IPS-18c (cell line): ENCODE measurements around the gene PCYT1A.
"Not testable (repeated sequence)": the region's sequence is repeated elsewhere in the genome, so short reads cannot be mapped to it uniquely, and the experiment has no call there.

ENCODE experiments used
- H3K4me3 ChIP-seq: 2 replicates; pipeline ENCODE4 v1.7.0; 2013; ENCODE audit warnings: low read depth, mild to moderate bottlenecking, low read length, moderate library complexity; ENCODE audit not compliant: insufficient read depth
- H3K9me3 ChIP-seq: one replicate; pipeline ENCODE4 v1.6.1; 2013; ENCODE audit warnings: mild to moderate bottlenecking, low read length, moderate library complexity; ENCODE audit not compliant: control insufficient read depth, insufficient read depth

Gene PCYT1A

DNA sequence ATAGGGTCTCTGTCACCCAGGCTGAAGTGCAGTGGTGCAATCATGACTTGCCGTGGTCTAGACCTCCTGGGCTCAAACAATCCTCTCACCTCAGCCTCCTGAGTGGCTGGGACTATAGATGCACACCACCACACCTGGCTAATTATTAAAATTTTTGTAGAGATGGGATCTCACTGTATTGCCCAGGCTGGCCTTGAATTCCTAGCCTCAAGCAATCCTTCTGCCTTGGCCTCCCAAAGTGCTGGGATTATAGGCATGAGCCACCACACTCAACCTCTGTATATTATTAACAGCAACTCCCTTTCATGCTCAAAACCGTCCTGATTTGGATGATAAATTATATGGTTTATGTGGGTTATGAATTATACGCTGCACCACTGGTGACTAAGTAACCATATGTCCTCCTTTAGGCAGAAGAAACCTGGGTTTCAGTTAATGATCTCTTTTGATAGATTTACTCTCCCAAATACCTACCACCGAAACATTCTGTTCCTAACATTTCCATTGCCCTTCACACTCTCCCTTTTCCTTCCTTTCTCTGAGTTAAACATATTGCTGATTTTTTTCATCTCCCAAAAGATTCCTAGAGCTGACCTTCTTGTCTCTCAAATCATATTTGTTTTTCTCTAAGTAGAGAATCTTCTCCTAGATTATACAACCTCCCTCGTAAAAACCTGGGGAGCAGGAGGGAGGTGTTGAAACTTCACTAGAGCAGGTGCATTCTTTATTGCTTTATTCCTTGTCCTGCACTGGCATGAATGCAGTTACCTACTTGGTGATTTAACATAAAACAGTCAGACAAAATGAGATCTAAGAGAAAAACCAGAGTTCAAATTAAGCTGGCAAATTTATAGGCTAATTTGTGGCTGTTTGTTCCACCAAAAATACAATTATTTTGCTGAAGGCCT is 32.9 kb downstream of the PCYT1A start:
- no peaks in the 10 kb centered on the region for H3K9me3 ChIP-seq
- no peak overlapping the region for H3K4me3 ChIP-seq

DNA sequence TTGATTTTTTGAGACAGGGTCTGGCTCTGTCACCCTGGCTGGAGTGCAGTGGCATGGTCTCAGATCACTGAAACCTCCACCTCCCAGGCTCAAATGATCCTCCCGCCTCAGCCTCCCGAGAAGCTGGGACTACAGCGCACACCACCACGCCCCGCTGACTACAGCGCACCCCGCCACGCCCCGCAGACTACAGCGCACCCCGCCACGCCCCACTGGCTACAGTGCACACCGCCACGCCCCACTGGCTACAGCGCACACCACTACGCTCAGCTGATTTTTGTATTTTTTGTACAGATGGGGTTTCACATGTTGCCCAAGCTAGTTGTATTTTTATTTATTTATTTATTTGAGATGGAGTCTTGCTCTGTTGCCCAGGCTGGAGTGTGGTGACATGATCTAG is 35.6 kb downstream of the PCYT1A start:
- Histone ChIP-seq H3K4me3 (no peak overlapping the region), H3K9me3 (no peaks in the 10 kb centered on the region)

DNA sequence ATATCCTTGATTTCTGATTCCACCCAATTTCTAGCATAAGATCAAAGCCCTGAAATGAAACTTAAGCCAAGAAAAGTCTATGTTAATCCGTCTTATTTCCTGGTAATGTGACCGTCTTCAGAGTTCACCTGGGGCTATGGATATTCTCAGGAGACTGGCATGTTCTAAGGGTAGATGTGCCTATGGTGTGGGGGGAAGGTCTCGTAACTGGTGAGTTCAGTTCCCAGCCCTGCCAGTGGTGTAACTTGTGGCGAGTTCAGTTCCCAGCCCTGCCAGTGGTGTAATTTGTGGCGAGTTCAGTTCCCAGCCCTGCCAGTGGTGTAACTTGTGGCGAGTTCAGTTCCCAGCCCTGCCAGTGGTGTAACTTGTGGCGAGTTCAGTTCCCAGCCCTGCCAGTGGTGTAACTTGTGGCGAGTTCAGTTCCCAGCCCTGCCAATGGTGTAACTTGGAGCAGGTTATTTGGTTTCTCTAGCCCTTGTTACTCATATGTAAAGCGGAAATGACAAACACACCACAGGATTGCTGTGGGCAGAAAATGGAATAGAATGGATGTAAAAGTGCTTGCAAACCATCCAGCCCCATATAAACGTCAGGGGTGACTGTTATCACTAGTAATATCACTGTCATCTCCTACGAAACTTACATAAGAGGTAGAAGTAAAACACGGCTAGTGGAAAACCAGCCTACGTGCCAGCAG is 40.8 kb downstream of the PCYT1A start:
- H3K4me3 ChIP-seq = no peak overlapping the region
- no peaks in the 10 kb centered on the region for H3K9me3 ChIP-seq

DNA sequence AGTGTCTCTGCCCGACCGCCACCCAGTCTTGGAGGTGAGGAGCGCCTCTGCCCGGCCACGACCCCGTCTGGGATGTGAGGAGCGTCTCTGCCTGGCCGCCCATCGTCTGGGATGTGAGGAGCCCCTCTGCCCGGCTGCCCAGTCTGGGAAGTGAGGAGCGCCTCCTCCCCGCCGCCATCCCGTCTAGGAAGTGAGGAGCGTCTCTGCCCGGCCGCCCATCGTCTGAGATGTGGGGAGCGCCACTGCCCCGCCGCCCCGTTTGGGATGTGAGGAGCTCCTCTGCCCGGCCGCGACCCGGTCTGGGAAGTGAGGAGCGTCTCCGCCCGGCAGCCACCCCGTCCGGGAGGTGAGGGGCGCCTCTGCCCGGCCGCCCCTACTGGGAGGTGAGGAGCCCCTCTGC is 43.4 kb downstream of the PCYT1A start:
- not testable (repeated sequence) for H3K4me3 ChIP-seq, H3K9me3 ChIP-seq

DNA sequence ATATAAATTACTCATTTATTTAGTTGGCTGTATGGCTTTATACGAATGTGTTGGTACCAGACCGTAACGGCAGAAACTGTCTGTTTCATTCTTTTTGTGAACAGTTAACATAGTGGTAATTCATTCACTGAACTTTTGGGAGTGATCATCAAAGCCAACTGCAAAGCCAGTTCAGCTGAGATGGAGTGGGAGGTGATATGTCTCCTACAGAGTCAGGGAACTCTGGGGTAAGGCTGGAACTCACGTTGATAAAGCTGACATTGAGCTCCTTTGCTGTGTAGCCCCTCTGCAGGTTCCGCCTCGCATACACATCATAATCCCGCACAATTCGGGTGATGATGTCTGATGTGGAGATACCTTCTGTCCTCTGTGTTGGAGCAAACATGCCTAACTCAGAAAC is 45.8 kb downstream of the PCYT1A start:
- no peak overlapping the region for H3K4me3 ChIP-seq
- H3K9me3 ChIP-seq = no peaks in the 10 kb centered on the region

GRCh38 chr3:196240424-196240823 is 47.1 kb downstream of the PCYT1A start:
- Histone ChIP-seq H3K4me3 (no peak overlapping the region), H3K9me3 (no peaks in the 10 kb centered on the region)

DNA sequence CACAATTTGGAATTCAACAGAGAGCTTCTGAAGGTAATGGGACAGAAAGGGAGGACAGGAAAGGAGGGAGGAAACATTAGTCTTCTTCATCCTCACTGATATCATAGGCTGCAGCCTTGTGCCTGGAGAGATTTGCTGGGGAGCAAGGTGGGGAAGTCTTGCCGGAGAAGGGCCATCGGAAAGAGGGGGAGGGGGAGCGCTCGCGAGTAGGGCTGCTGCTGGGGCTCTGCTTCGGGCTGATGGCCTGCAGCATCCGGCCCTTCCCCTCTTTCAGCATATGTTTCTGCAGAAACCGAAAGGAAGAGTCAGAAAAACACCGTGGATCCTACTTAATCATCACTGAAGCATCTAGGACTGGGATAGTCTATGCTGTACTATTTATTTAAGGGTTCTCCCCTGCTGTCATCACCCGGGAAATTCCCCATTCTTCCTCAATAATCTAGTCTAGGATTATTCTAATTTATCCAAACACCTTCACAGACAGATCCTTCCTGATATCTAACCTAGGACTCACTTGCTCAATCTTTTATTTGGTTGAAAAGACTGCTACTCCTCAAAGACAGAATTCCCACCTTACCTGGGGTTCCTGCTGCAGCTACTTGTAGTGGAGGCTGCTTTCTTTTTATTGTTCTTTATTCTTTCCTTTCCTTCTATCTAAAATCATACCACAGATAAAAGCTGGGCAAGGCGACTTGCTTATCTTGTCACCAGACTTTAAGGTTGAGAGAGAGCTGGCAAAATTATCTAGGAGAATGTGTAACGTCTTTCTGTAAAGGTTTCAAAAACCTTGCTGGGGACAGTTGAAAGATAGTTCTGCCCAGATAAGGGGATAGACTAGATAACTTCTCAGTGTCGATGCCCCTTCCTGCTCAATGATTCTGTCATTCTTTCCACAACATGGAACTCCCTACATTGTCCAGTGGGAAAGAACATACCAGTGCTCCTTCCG is 48.6 kb downstream of the PCYT1A start:
- no peak overlapping the region for H3K4me3 ChIP-seq
- no peaks in the 10 kb centered on the region for H3K9me3 ChIP-seq

DNA sequence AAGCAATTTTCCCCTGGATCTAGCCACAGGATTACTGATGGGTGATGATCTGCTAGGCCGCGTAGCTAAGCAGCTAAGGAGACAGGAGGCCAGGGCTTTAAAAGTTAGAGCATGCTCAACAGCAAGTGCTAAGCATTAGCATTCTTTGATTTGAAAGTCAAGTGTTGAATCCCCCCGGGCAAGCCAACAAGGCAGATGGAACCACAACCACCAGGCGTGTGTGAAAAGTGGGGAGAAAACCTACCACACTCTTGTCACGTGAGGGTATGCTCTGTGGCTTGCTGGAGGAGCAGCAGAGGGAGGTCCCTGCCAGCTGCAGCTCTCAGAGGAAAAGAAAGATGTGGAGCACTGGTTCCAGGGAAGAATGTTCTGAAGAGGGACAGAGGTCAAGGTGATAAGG is 50.3 kb downstream of the PCYT1A start:
- H3K4me3 ChIP-seq = no peak overlapping the region
- H3K9me3 ChIP-seq = no peaks in the 10 kb centered on the region

DNA sequence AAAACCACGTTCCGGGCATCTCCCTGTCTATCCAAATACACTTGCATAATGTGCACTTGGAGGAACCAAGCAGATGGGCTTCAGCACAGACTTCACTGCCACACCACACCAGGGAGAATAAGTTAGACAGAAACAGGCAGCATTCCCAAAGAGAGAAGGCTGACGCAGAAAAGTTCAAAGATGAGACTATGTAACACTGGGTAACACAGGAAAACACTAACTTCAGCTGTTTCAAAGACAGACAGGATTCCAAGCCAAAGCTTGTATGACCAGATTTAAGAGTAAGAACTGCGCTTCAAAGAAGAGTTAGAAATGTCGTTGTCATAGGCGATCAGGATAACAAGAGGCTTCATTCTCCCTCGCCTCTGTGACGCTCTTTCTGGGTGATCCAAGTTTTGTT is 51.3 kb downstream of the PCYT1A start:
- Histone ChIP-seq H3K4me3 (no peak overlapping the region), H3K9me3 (no peaks in the 10 kb centered on the region)

DNA sequence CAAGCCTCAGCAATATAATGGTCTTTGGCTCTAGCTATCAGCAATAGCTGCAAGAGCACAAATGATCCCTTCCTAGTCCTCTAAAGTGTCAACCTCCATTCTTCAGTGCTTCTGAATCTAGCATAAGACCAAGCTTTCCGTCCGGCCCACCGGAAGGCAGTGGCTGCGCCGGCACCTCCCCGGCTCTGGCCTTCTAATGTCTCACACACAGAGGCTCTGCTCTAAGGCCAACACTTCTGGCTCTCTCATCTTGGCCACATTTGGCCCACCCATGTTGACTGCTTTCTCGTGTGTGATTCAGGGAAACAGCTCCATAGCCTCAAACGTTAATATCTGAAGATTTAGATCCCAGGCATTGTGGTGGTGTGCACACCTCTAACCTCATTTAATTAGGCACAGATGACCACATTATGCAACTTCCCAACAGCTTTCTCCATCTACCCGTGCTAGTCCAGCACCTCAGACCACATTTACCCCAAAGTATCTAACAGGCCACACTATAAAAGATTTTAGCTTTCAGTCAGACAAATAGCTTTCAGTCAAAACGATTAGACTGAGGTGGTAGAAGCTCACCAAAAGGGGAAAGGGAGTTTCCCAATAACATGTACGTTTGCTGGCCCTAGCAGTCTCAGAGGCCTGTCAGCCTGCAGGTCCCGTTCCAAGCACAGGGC is 51.9 kb downstream of the PCYT1A start:
- H3K9me3 ChIP-seq = no peaks in the 10 kb centered on the region
- H3K4me3 ChIP-seq = no peak overlapping the region

DNA sequence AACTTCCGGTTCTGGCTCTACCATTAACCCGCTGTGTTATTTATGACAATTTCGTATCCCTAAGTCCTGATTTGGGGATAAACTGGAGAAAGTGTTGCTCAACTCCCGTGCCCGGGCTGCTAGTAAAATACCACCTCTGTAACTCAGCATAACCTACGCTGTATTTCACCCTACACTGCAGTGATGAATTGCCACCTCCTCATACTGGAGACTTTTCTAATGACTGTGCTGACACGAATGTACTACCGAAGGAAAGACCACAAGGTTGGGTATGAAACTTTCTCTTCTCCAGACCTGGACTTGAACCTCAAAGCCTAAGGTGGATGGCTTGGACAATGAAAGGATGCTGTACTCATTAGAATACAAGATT is 54.7 kb downstream of the PCYT1A start:
- H3K4me3 ChIP-seq = no peak overlapping the region
- no peaks in the 10 kb centered on the region for H3K9me3 ChIP-seq

DNA sequence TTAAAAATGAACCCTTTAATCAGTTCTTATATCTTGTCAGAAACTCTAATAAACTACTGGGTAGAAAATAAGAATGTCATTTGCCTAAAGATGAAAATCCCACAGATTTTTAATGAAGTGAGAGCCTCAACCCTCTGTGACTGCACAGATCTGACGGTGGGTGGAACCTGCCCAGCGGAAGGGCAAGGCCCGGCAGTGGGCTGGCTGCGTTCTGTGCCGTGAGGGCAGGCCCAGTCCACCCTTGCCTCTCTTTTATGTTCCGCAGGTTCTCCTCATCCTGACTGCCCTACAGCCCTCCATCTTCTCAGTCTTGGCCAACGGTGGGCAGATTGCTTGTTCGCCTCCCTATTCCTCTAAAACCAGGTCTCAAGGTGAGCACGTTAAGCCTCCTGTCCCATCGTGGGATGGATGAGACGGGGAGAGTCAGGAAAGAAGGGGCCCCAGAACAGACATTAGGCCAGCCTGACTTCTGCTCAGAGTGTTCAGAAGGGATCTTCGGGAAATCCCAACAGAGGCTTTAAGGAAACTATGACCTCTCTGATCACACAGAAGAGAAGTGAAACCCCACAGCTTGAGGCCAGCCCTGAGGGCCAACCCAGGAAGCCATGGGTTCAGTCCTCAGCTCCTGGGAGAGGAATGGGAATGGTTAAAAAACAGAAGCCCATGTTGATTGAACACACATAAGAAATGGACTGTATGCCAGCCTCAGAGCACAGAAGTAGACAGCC is 55.2 kb downstream of the PCYT1A start:
- Histone ChIP-seq H3K4me3 (no peak overlapping the region), H3K9me3 (no peaks in the 10 kb centered on the region)

- H3K4me3 ChIP-seq = no peak overlapping the region
- no peaks in the 10 kb centered on the region for H3K9me3 ChIP-seq
Measured at GRCh38 chr3:196227629-196228493, 59.7 kb downstream of the PCYT1A start.

GRCh38 chr3:196227121-196227561 is 60.4 kb downstream of the PCYT1A start:
- no peaks in the 10 kb centered on the region for H3K9me3 ChIP-seq
- H3K4me3 ChIP-seq = no peak overlapping the region

- H3K9me3 ChIP-seq = no peaks in the 10 kb centered on the region
- no peak overlapping the region for H3K4me3 ChIP-seq
Measured at GRCh38 chr3:196225763-196226364, 61.7 kb downstream of the PCYT1A start.
